Activated naive CD8-positive, alpha-beta T cell treated with anti-CD3 and anti-CD28 coated beads, Interleukin-2, amount 10 ng/mL, durations not matched to agents 7 days and 5 days (primary cell): ENCODE measurements around the gene LSM4. TPM values are rescaled to one million over a fixed set of nuclear protein-coding genes. Genes with fewer than 3 reads are reported as not detected.

Experiments
- ATAC-seq: fragments of 150-1000 bp; cut with Tn5 transposase; one replicate; pipeline ENCODE4 v1.10.0; 2021; ENCODE audit warnings: low read depth, moderate library complexity
- POLR2A ChIA-PET: fragments of 350-600 bp; sonication (Branson Sonifier 250); formaldehyde crosslinking; loops from one replicate; lab custom pipeline; 2021; ENCODE audit warnings: antibody characterized with exemption; lab: Charles Lee
- DNase-seq: peaks from one replicate; pipeline ENCODE4 v3.0.0; 2021
- H3K27ac Mint-ChIP-seq: one replicate; pipeline ENCODE4 v1.8.0; 2022; ENCODE audit warnings: mild to moderate bottlenecking, mixed read lengths
- H3K27me3 Mint-ChIP-seq: one replicate; pipeline ENCODE4 v1.8.0; 2022; ENCODE audit warnings: mild to moderate bottlenecking, moderate library complexity, mixed read lengths
- H3K36me3 Mint-ChIP-seq: one replicate; pipeline ENCODE4 v1.8.0; 2021; ENCODE audit warnings: mild to moderate bottlenecking, mixed read lengths
- H3K4me1 Mint-ChIP-seq: one replicate; pipeline ENCODE4 v1.8.0; 2021; ENCODE audit warnings: mixed read lengths
- H3K4me3 Mint-ChIP-seq: one replicate; pipeline ENCODE4 v1.8.0; 2022; ENCODE audit warnings: mild to moderate bottlenecking, moderate library complexity, mixed read lengths
- H3K9me3 Mint-ChIP-seq: one replicate; pipeline ENCODE4 v1.8.0; 2021; ENCODE audit warnings: mixed read lengths
- total RNA-seq, 2 experiments: library from RNA; stranded (reverse); gene quantifications; one replicate each; pipeline ENCODE4 v1.2.3, GENCODE V29; 2021

The LSM4 gene
- total RNA-seq, 2 experiments from 2014 or later: 151 to 157 TPM

GRCh38 chr19:18271433-18271841 is 51.4 kb downstream of the LSM4 start:
- Mint-ChIP-seq H3K4me1 (peaks cover 21% of the 10 kb centered on the region), H3K9me3 (no peaks in the 10 kb centered on the region), H3K36me3 (peaks cover 12% of the 10 kb centered on the region), H3K4me3 (no peak overlapping the region), H3K27ac (no peak overlapping the region), H3K27me3 (no peaks in the 10 kb centered on the region)
- POLR2A ChIA-PET: interaction anchor here (0.8 to 1.3 kb wide), 2 partner anchors 10 to 33 kb away, joined by 3 read pairs; partner anchors contain the start of gene JUND
- ATAC-seq (no peak), DNase-seq (no peak)

GRCh38 chr19:18270326-18270725 is 52.5 kb downstream of the LSM4 start:
- Mint-ChIP-seq H3K27ac (no peak overlapping the region), H3K4me3 (no peak overlapping the region), H3K9me3 (no peaks in the 10 kb centered on the region), H3K27me3 (no peaks in the 10 kb centered on the region), H3K4me1 (peaks cover 18% of the 10 kb centered on the region), H3K36me3 (peaks cover 12% of the 10 kb centered on the region)
- no peak for ATAC-seq
- POLR2A ChIA-PET: interaction anchor here (0.7 to 1.8 kb wide), 3 partner anchors 9 to 18 kb away, joined by 3 to 6 read pairs (median 3); partner anchors contain the start of gene JUND
- DNase-seq: no peak

GRCh38 chr19:18269070-18269723 is 53.7 kb downstream of the LSM4 start:
- no peak for ATAC-seq
- POLR2A ChIA-PET: interaction anchor here (0.7 to 1.8 kb wide), 3 partner anchors 13 to 76 kb away, joined by 3 to 6 read pairs (median 4); partner anchors contain the start of gene JUND
- no peak overlapping the region for H3K27ac Mint-ChIP-seq
- H3K36me3 Mint-ChIP-seq: peaks cover 7% of the 10 kb centered on the region
- no peak overlapping the region for H3K4me3 Mint-ChIP-seq
- peaks cover 11% of the 10 kb centered on the region for H3K4me1 Mint-ChIP-seq
- H3K27me3 Mint-ChIP-seq: no peaks in the 10 kb centered on the region
- no peaks in the 10 kb centered on the region for H3K9me3 Mint-ChIP-seq
- no peak for DNase-seq

- no peaks in the 10 kb centered on the region for H3K9me3 Mint-ChIP-seq
- H3K36me3 Mint-ChIP-seq: peaks cover 5% of the 10 kb centered on the region
- DNase-seq (no peak), ATAC-seq (no peak)
- no peak overlapping the region for H3K27ac Mint-ChIP-seq
- POLR2A ChIA-PET: no interaction called here
- peaks cover 9% of the 10 kb centered on the region for H3K4me1 Mint-ChIP-seq
- no peak overlapping the region for H3K4me3 Mint-ChIP-seq
- no peaks in the 10 kb centered on the region for H3K27me3 Mint-ChIP-seq
These were observed 55.8 kb downstream of the LSM4 start for GRCh38 chr19:18266771-18267686.

GRCh38 chr19:18265582-18265981 is 57.3 kb downstream of the LSM4 start:
- peaks cover 7% of the 10 kb centered on the region for H3K4me1 Mint-ChIP-seq

GRCh38 chr19:18264971-18265540 is 57.8 kb downstream of the LSM4 start:
- Mint-ChIP-seq H3K9me3 (no peaks in the 10 kb centered on the region), H3K36me3 (peaks cover 5% of the 10 kb centered on the region), H3K27me3 (no peaks in the 10 kb centered on the region), H3K4me3 (no peak overlapping the region), H3K27ac (no peak overlapping the region), H3K4me1 (peaks cover 7% of the 10 kb centered on the region)
- POLR2A ChIA-PET: no interaction called here
- ATAC-seq (no peak), DNase-seq (no peak)

More at GRCh38 chr19:18265582-18265981, 57.3 kb downstream of the LSM4 start:
- POLR2A ChIA-PET: no interaction called here
- peaks cover 5% of the 10 kb centered on the region for H3K36me3 Mint-ChIP-seq
- no peak overlapping the region for H3K4me3 Mint-ChIP-seq
- ATAC-seq: no peak
- no peaks in the 10 kb centered on the region for H3K27me3 Mint-ChIP-seq
- no peaks in the 10 kb centered on the region for H3K9me3 Mint-ChIP-seq
- no peak for DNase-seq
- no peak overlapping the region for H3K27ac Mint-ChIP-seq

DNA sequence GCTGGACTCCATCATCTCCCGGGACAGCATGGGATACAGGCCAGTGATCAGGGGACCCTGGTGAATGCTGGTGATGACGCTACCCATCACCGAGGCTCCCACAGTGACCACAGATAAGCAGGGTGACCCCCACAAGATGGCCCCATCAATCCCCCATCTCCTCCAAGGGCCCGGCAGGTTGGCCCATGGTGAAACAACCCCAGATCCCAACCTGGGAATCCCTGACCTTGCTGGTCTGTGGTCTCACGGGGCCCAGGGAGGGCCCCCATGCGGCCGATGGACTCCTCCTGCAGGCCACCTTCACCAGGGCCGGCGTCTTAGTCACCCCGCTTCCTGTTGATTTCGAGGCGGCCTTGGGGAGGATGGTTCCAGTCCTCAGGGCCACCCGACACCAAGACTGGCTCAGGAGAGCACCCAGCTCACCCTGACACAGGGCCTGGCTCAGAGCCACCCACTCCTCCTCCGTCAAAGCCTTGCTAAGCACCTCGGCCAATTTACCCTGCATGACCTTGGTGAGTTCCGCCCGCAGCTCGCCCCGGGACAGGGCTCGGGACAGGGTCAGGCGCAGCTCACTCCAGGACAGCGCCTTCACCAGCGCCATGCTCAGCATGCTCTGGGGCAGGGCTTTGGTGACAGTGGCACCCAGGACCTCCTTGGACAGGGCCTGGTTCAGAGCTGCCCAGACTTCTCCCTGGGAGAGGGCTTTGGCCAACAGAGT is 58.6 kb downstream of the LSM4 start:
- H3K27me3 Mint-ChIP-seq: no peaks in the 10 kb centered on the region
- peaks cover 7% of the 10 kb centered on the region for H3K4me1 Mint-ChIP-seq
- POLR2A ChIA-PET: no interaction called here
- DNase-seq: peak; percentile 28
- peaks cover 5% of the 10 kb centered on the region for H3K36me3 Mint-ChIP-seq
- ATAC-seq: no peak
- no peaks in the 10 kb centered on the region for H3K9me3 Mint-ChIP-seq
- no peak overlapping the region for H3K4me3 Mint-ChIP-seq
- H3K27ac Mint-ChIP-seq: no peak overlapping the region

DNA sequence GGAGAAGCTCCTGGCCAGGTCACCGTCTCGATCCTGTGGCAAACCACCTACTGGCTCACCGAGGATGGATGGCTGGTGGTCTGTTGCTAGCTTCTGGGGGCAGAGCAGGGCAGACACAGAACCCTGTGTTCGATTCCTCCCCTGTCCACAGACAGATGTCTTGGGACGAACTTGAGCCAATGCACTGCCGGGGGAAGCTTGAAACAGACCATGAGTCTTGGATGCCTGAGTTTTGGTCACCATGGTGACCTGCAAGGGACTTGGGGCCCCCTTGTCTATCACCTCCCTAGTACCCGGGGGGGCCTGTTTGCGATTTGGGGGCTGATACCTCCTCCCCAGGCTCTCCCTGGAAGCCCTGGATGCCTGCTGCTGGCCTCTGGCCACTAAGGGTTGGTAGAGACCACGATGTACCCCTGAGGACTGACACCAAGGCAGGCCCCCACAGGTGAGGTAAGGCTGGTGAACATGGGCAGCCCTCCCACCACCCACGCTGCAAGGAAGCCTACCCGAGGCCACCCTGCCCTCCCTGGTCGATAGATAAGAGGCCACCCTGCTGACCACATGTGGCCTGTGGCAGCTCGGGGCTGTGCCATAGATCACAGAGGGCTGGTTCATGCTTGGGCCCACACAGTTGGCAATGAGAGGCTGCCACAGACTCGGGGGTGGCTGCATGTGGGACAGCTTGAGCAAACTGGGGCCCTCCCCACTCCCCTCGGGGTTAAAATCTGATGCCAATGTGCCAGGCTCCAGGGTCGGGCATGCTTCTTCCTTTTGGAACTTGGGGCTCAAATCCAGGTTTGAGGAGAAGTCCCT is 59.3 kb downstream of the LSM4 start:
- H3K9me3 Mint-ChIP-seq: no peaks in the 10 kb centered on the region
- no peak overlapping the region for H3K4me3 Mint-ChIP-seq
- no peaks in the 10 kb centered on the region for H3K27me3 Mint-ChIP-seq
- peak; percentile 23 for DNase-seq
- H3K36me3 Mint-ChIP-seq: peaks cover 5% of the 10 kb centered on the region
- H3K27ac Mint-ChIP-seq: no peak overlapping the region
- peaks cover 7% of the 10 kb centered on the region for H3K4me1 Mint-ChIP-seq
- no peak for ATAC-seq
- POLR2A ChIA-PET: no interaction called here

DNA sequence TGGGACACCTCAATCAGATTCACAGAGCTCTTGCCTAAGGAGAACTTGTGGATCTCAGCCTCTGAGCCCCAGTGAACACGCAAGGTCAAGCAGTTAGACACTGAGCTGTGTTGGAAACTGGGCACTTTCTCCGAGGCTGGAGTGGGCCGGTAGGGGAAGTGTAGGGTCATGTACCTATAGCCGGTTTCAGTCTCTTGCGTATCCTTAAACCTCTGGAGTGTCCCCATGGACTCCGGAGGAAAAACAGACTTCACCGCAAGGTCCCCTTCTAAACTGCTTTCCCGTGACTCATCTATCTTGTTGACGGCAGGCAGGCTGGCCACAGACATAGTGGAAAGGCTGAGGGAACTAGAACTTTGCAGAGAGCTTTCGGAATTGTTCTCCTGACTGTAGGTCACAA is 60.0 kb downstream of the LSM4 start:
- Mint-ChIP-seq H3K4me3 (no peak overlapping the region), H3K27ac (no peak overlapping the region), H3K4me1 (peaks cover 4% of the 10 kb centered on the region), H3K36me3 (peaks cover under 1% of the 10 kb centered on the region), H3K27me3 (no peaks in the 10 kb centered on the region), H3K9me3 (no peaks in the 10 kb centered on the region)
- POLR2A ChIA-PET: no interaction called here
- DNase-seq (no peak), ATAC-seq (no peak)

DNA sequence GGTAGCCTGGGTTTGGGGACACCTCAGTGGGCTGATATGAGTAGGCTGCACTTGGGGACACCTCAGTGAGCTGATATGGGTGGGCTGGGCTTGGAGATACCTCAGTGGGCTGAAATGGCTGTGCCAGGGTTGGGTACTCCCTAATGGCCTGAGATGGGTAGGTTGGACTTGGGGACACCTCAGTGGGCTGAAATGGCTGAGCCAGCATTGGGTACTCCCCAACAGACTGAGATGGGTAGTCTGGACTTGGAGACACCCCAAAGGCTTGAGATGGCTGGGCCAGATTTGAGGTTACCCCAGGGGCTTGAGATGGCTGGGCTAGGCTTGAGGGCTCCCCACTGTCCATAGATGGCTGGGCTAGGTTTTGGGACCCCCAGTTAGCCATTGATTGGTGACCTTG is 60.7 kb downstream of the LSM4 start:
- no peak for DNase-seq
- Mint-ChIP-seq H3K4me3 (no peak overlapping the region), H3K36me3 (no peaks in the 10 kb centered on the region), H3K27ac (no peak overlapping the region), H3K4me1 (peaks cover 4% of the 10 kb centered on the region), H3K27me3 (no peaks in the 10 kb centered on the region), H3K9me3 (no peaks in the 10 kb centered on the region)
- ATAC-seq: no peak
- POLR2A ChIA-PET: no interaction called here

DNA sequence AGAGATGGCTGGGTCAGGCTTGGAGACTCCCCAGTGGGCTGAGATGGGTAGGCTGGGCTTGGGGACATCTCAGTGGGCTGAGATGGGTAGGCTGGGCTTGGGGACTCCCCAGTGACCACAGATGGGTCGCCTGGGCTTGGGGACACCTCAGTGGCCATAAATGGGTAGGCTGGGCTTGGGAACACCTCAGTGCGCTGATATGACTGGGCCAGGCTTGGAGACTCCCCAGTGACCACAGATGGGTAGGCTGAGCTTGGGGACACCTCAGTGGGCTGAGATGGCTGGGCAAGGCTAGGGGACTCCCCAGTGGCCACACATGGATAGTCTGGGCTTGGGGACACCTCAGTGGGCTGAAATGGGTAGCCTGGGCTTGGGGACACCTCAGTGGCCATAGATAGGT is 61.4 kb downstream of the LSM4 start:
- POLR2A ChIA-PET: no interaction called here
- no peak for DNase-seq
- Mint-ChIP-seq H3K27ac (no peak overlapping the region), H3K4me1 (peaks cover 4% of the 10 kb centered on the region), H3K4me3 (no peak overlapping the region), H3K9me3 (no peaks in the 10 kb centered on the region), H3K27me3 (no peaks in the 10 kb centered on the region), H3K36me3 (no peaks in the 10 kb centered on the region)
- no peak for ATAC-seq

- Mint-ChIP-seq H3K4me3 (no peak overlapping the region), H3K9me3 (no peaks in the 10 kb centered on the region), H3K27ac (no peak overlapping the region), H3K27me3 (peaks cover 3% of the 10 kb centered on the region), H3K4me1 (peaks cover 2% of the 10 kb centered on the region), H3K36me3 (no peaks in the 10 kb centered on the region)
- DNase-seq (no peak), ATAC-seq (no peak)
- POLR2A ChIA-PET: interaction anchor here (0.8 kb wide), 1 partner anchor 20 kb away, joined by 3 read pairs; no protein-coding TSS in a partner anchor
These were observed 63.0 kb downstream of the LSM4 start for GRCh38 chr19:18259893-18260292.
